Mesenchymal stem cell (in vitro differentiated cells and primary cell): ENCODE measurements around the gene AKAP1.

Source experiments
- DNase-seq: peaks from one replicate; pipeline ENCODE4 v3.0.0-alpha.2; 2013
- H2AFZ ChIP-seq: one replicate; pipeline ENCODE4 v1.6.1; 2013; ENCODE audit warnings: low read depth, mild to moderate bottlenecking, control low read depth, inconsistent platforms, low read length, moderate library complexity
- H2AK5ac ChIP-seq: 2 replicates; pipeline ENCODE4 v1.6.1; 2013; ENCODE audit warnings: low read length, moderate library complexity, mild to moderate bottlenecking, inconsistent platforms; ENCODE audit not compliant: severe bottlenecking
- H2BK120ac ChIP-seq: one replicate; pipeline ENCODE4 v1.6.1; 2013; ENCODE audit warnings: low read depth, mild to moderate bottlenecking, inconsistent platforms, low read length, moderate library complexity
- H2BK12ac ChIP-seq, 2 experiments: one replicate each; pipeline ENCODE4 v1.6.1; 2013; ENCODE audit warnings: inconsistent platforms in 2 of 2, low read length in 2 of 2, mild to moderate bottlenecking in 2 of 2, moderate library complexity in 2 of 2, control low read depth in 1 of 2
- H2BK15ac ChIP-seq: one replicate; pipeline ENCODE4 v1.6.1; 2013; ENCODE audit warnings: mild to moderate bottlenecking, low read depth, inconsistent platforms; ENCODE audit not compliant: poor library complexity, severe bottlenecking
- H2BK5ac ChIP-seq: 2 replicates; pipeline ENCODE4 v1.6.1; 2013; ENCODE audit warnings: low read depth, mild to moderate bottlenecking, low read length, control low read depth, inconsistent platforms; ENCODE audit not compliant: poor library complexity, severe bottlenecking
- H3K14ac ChIP-seq, 2 experiments: one replicate each; pipeline ENCODE4 v1.6.1; 2013; ENCODE audit warnings: inconsistent platforms in 2 of 2, low read length in 2 of 2, control low read depth in 1 of 2, mild to moderate bottlenecking in 1 of 2, moderate library complexity in 1 of 2
- H3K18ac ChIP-seq, 2 experiments: one replicate each; pipeline ENCODE4 v1.6.1; 2013; ENCODE audit warnings: inconsistent platforms in 2 of 2, low read length in 2 of 2, control low read depth in 1 of 2, low read depth in 1 of 2, mild to moderate bottlenecking in 1 of 2
- H3K23ac ChIP-seq, 2 experiments: one replicate each; pipeline ENCODE4 v1.6.1; 2013; ENCODE audit warnings: inconsistent platforms in 2 of 2, low read length in 2 of 2, mild to moderate bottlenecking in 2 of 2, moderate library complexity in 2 of 2, control low read depth in 1 of 2
- H3K27ac ChIP-seq: 2 replicates; pipeline ENCODE4 v1.5.1; 2013; ENCODE audit warnings: mild to moderate bottlenecking, moderate library complexity, low read length, control low read depth, inconsistent platforms; ENCODE audit not compliant: poor library complexity, severe bottlenecking
- H3K27me3 ChIP-seq, 2 experiments: 2 replicates each; pipeline versions ENCODE4 v1.6.1 to v1.7.0; 2013; ENCODE audit warnings: low read length in 2 of 2, mild to moderate bottlenecking in 2 of 2, moderate library complexity in 2 of 2, control low read depth in 1 of 2, inconsistent platforms in 1 of 2; ENCODE audit not compliant: control insufficient read depth in 1 of 2, insufficient read depth in 1 of 2
- H3K36me3 ChIP-seq, 2 experiments: 2 replicates each; pipeline versions ENCODE4 v1.6.1 to v1.7.0; 2013; ENCODE audit warnings: low read length in 2 of 2, control low read depth in 1 of 2, inconsistent platforms in 1 of 2, low read depth in 1 of 2, mild to moderate bottlenecking in 1 of 2; ENCODE audit not compliant: insufficient read depth in 2 of 2, control insufficient read depth in 1 of 2
- H3K4ac ChIP-seq, 2 experiments: one replicate each; pipeline ENCODE4 v1.6.1; 2013; ENCODE audit warnings: inconsistent platforms in 2 of 2, low read length in 2 of 2, mild to moderate bottlenecking in 2 of 2, moderate library complexity in 2 of 2, control low read depth in 1 of 2, low read depth in 1 of 2
- H3K4me1 ChIP-seq: 2 replicates; pipeline ENCODE4 v1.6.1; 2013; ENCODE audit warnings: low read depth, low read length, control low read depth; ENCODE audit not compliant: control insufficient read depth, insufficient read depth
- H3K4me2 ChIP-seq: 2 replicates; pipeline ENCODE4 v1.6.1; 2013; ENCODE audit warnings: low read length, mild to moderate bottlenecking, inconsistent platforms; ENCODE audit not compliant: poor library complexity, severe bottlenecking
- H3K4me3 ChIP-seq, 2 experiments: 2 replicates each; pipeline versions ENCODE4 v1.5.1 to v1.7.0; 2013; ENCODE audit warnings: low read length in 2 of 2, mild to moderate bottlenecking in 2 of 2, control low read depth in 1 of 2, low read depth in 1 of 2; ENCODE audit not compliant: insufficient read depth in 1 of 2
- H3K79me1 ChIP-seq: replicated peaks from 2 replicates; pipeline ENCODE4 v1.6.1; 2013; ENCODE audit warnings: mild to moderate bottlenecking, control low read depth, low read length, inconsistent platforms; ENCODE audit not compliant: poor library complexity, severe bottlenecking
- H3K9ac ChIP-seq: 2 replicates; pipeline ENCODE4 v1.7.0; 2013; ENCODE audit warnings: mild to moderate bottlenecking, low read length, moderate library complexity
- H3K9me3 ChIP-seq: 2 replicates; pipeline ENCODE4 v1.7.0; 2013; ENCODE audit warnings: mild to moderate bottlenecking, low read length; ENCODE audit not compliant: control insufficient read depth
- H4K8ac ChIP-seq: one replicate; pipeline ENCODE4 v1.6.1; 2013; ENCODE audit warnings: inconsistent platforms, mild to moderate bottlenecking, low read length, moderate library complexity
- H4K91ac ChIP-seq: one replicate; pipeline ENCODE4 v1.6.1; 2013; ENCODE audit warnings: mild to moderate bottlenecking, low read length, inconsistent platforms
- WGBS: methylation state at CpG from one replicate; pipeline ENCODE4 v1.1.7; 2013; ENCODE audit warnings: mixed read lengths; 5-methylcytosine and 5-hydroxymethylcytosine counted together

The AKAP1 gene

GRCh38 chr17:57068707-57069106 is 16.3 kb upstream of the AKAP1 start:
- Histone ChIP-seq H3K23ac (no peak overlapping the region), H3K9ac (no peak overlapping the region), H3K4me1 (no peaks in the 10 kb centered on the region), H3K4me2 (no peak overlapping the region), H2BK12ac (no peak overlapping the region), H3K27ac (no peak overlapping the region), H2BK5ac (no peak overlapping the region), H2BK15ac (no peak overlapping the region), H3K4ac (no peak overlapping the region), H2BK120ac (no peak overlapping the region), H3K36me3 (no peaks in the 10 kb centered on the region), H3K14ac (no peak overlapping the region), H2AK5ac (no peak overlapping the region), H2AFZ (no peak overlapping the region), H3K18ac (no peak overlapping the region), H3K4me3 (no peak overlapping the region), H4K91ac (no peak overlapping the region), H3K79me1 (no peaks in the 10 kb centered on the region), H3K9me3 (no peaks in the 10 kb centered on the region), H3K27me3 (peaks cover 7 to 8% of the 10 kb centered on the region in 2 experiments), H4K8ac (no peak overlapping the region)
- whole genome bisulfite sequencing: 94% methylated on average over 2 of the region's 2 CpGs
- no peak for DNase-seq

GRCh38 chr17:57071991-57072944 is 12.8 kb upstream of the AKAP1 start:
- Histone ChIP-seq H2AK5ac (no peak overlapping the region), H3K36me3 (no peaks in the 10 kb centered on the region), H3K14ac (no peak overlapping the region), H3K18ac (no peak overlapping the region), H3K79me1 (no peaks in the 10 kb centered on the region), H3K4me3 (no peak overlapping the region), H3K27ac (no peak overlapping the region), H2BK5ac (no peak overlapping the region), H3K9me3 (no peaks in the 10 kb centered on the region), H4K8ac (no peak overlapping the region), H3K4me2 (no peak overlapping the region), H3K9ac (no peak overlapping the region), H4K91ac (no peak overlapping the region), H3K4me1 (no peaks in the 10 kb centered on the region), H2AFZ (no peak overlapping the region), H2BK12ac (no peak overlapping the region), H3K27me3 (peaks cover 5 to 13% of the 10 kb centered on the region in 2 experiments), H3K4ac (no peak overlapping the region), H2BK120ac (no peak overlapping the region), H2BK15ac (no peak overlapping the region), H3K23ac (no peak overlapping the region)
- DNase-seq: peak; percentile 53
- WGBS: 24% methylated on average over 3 of the region's 5 CpGs

- H3K4ac ChIP-seq: no peak overlapping the region
- H3K23ac ChIP-seq: no peak overlapping the region
- H3K4me1 ChIP-seq: no peaks in the 10 kb centered on the region
- H3K9ac ChIP-seq: no peak overlapping the region
- no peak overlapping the region for H2AK5ac ChIP-seq
- H2BK12ac ChIP-seq: no peak overlapping the region
- H3K36me3 ChIP-seq: no peaks in the 10 kb centered on the region
- H3K14ac ChIP-seq: no peak overlapping the region
- H2BK15ac ChIP-seq: no peak overlapping the region
- no peak overlapping the region for H3K4me3 ChIP-seq
- no peak overlapping the region for H2BK120ac ChIP-seq
- no peak overlapping the region for H4K91ac ChIP-seq
- no peak for DNase-seq
- H2AFZ ChIP-seq: no peak overlapping the region
- H4K8ac ChIP-seq: no peak overlapping the region
- no peak overlapping the region for H2BK5ac ChIP-seq
- H3K27me3 ChIP-seq: peaks cover 5 to 15% of the 10 kb centered on the region in 2 experiments
- no peaks in the 10 kb centered on the region for H3K79me1 ChIP-seq
- H3K9me3 ChIP-seq: no peaks in the 10 kb centered on the region
- H3K4me2 ChIP-seq: no peak overlapping the region
- H3K27ac ChIP-seq: no peak overlapping the region
- no peak overlapping the region for H3K18ac ChIP-seq
- WGBS: 90% methylated on average over 1 of the region's 2 CpGs
These were observed 11.4 kb upstream of the AKAP1 start for GRCh38 chr17:57073626-57074025.

- Histone ChIP-seq H3K23ac (no peak overlapping the region), H2AK5ac (no peak overlapping the region), H3K18ac (no peak overlapping the region), H3K27ac (no peak overlapping the region), H3K79me1 (no peaks in the 10 kb centered on the region), H3K4me1 (no peaks in the 10 kb centered on the region), H2BK5ac (no peak overlapping the region), H4K91ac (no peak overlapping the region), H3K4ac (no peak overlapping the region), H2BK15ac (no peak overlapping the region), H2AFZ (no peak overlapping the region), H3K36me3 (no peaks in the 10 kb centered on the region), H3K4me3 (no peak overlapping the region), H3K4me2 (no peak overlapping the region), H4K8ac (no peak overlapping the region), H3K27me3 (peaks cover under 1 to 15% of the 10 kb centered on the region in 2 experiments), H3K14ac (no peak overlapping the region), H2BK120ac (no peak overlapping the region), H2BK12ac (no peak overlapping the region), H3K9ac (no peak overlapping the region), H3K9me3 (no peaks in the 10 kb centered on the region)
- 98% methylated on average over 3 of the region's 3 CpGs for WGBS
- no peak for DNase-seq
These were observed 9.9 kb upstream of the AKAP1 start for GRCh38 chr17:57075193-57075592.
